ENCODE measurements around the gene AKNA. TPM values are rescaled to one million over a fixed set of nuclear protein-coding genes. Genes with fewer than 3 reads are reported as not detected.

Gene AKNA
- total RNA-seq, 1 donor from 2014 or later: 14.0 TPM

- Mint-ChIP-seq H3K9me3 (no peaks in the 10 kb centered on the region), H3K36me3 (no peaks in the 10 kb centered on the region), H3K4me3 (no peak overlapping the region), H3K27me3 (peaks cover 4% of the 10 kb centered on the region), H3K27ac (no peak overlapping the region), H3K4me1 (ENCODE audit: unreplicated experiment) (no peaks in the 10 kb centered on the region)
- no peak for TF ChIP-seq CTCF (conservative IDR thresholded peaks at IDR 0.05)
- no peak for DNase-seq (ENCODE audit: extremely low spot score, unreplicated experiment)
Observed at GRCh38 chr9:114433086-114433485, 45.3 kb upstream of the AKNA start.

- no peaks in the 10 kb centered on the region for H3K4me1 Mint-ChIP-seq (ENCODE audit: unreplicated experiment)
- no peak for TF ChIP-seq CTCF (conservative IDR thresholded peaks at IDR 0.05)
- H3K27ac Mint-ChIP-seq: no peak overlapping the region
Observed at GRCh38 chr9:114432323-114433067, 44.7 kb upstream of the AKNA start.

GRCh38 chr9:114431770-114432169 is 44.0 kb upstream of the AKNA start:
- Mint-ChIP-seq H3K4me3 (no peak overlapping the region), H3K4me1 (ENCODE audit: unreplicated experiment) (no peaks in the 10 kb centered on the region), H3K36me3 (no peaks in the 10 kb centered on the region), H3K27me3 (peaks cover 4% of the 10 kb centered on the region), H3K27ac (no peak overlapping the region), H3K9me3 (no peaks in the 10 kb centered on the region)
- DNase-seq (ENCODE audit: extremely low spot score, unreplicated experiment): no peak
- TF ChIP-seq CTCF (conservative IDR thresholded peaks at IDR 0.05): no peak

More at GRCh38 chr9:114432323-114433067, 44.7 kb upstream of the AKNA start:
- no peak overlapping the region for H3K4me3 Mint-ChIP-seq
- peaks cover 4% of the 10 kb centered on the region for H3K27me3 Mint-ChIP-seq
- no peaks in the 10 kb centered on the region for H3K36me3 Mint-ChIP-seq
- no peaks in the 10 kb centered on the region for H3K9me3 Mint-ChIP-seq
- DNase-seq (ENCODE audit: extremely low spot score, unreplicated experiment): no peak

GRCh38 chr9:114431003-114431402 is 43.2 kb upstream of the AKNA start:
- Mint-ChIP-seq H3K36me3 (no peaks in the 10 kb centered on the region), H3K4me1 (ENCODE audit: unreplicated experiment) (no peaks in the 10 kb centered on the region), H3K9me3 (no peaks in the 10 kb centered on the region), H3K27me3 (peaks cover 4% of the 10 kb centered on the region), H3K27ac (no peak overlapping the region), H3K4me3 (no peak overlapping the region)
- no peak for TF ChIP-seq CTCF (conservative IDR thresholded peaks at IDR 0.05)
- DNase-seq (ENCODE audit: extremely low spot score, unreplicated experiment): no peak

- no peak overlapping the region for H3K4me3 Mint-ChIP-seq
- no peaks in the 10 kb centered on the region for H3K36me3 Mint-ChIP-seq
- DNase-seq (ENCODE audit: extremely low spot score, unreplicated experiment): no peak
- peaks cover 4% of the 10 kb centered on the region for H3K27me3 Mint-ChIP-seq
- H3K27ac Mint-ChIP-seq: no peak overlapping the region
- no peaks in the 10 kb centered on the region for H3K4me1 Mint-ChIP-seq (ENCODE audit: unreplicated experiment)
- no peak for TF ChIP-seq CTCF (conservative IDR thresholded peaks at IDR 0.05)
- no peaks in the 10 kb centered on the region for H3K9me3 Mint-ChIP-seq
Observed at GRCh38 chr9:114430457-114430856, 42.7 kb upstream of the AKNA start.

All from type B pancreatic cell (in vitro differentiated cells).